Gastrocnemius medialis (tissue), 4 donors: ENCODE data around the gene KRTAP10-7. TPM values are rescaled to one million over a fixed set of nuclear protein-coding genes. Genes with fewer than 3 reads are reported as not detected.
"Not testable (repeated sequence)": the region's sequence is repeated elsewhere in the genome, so short reads cannot be mapped to it uniquely, and the experiment has no call there.

ENCODE experiments used
- ATAC-seq, 2 donors: fragments of 150-250 bp; one replicate each; pipeline ENCODE4 v1.9.1; 2016
- DNase-seq, 2 donors: peaks; one replicate each; pipeline ENCODE4 v3.0.0-alpha.2; 2019
- H3K27ac ChIP-seq, 4 donors: fragments of 200-600 bp; sonication (generic); 1 replicate in 1 of 4; 2 replicates in 3 of 4; pipeline ENCODE4 v1.5.1; 2016 to 2018; ENCODE audit warnings: mild to moderate bottlenecking in 2 of 4, moderate library complexity in 1 of 4
- H3K27me3 ChIP-seq, 3 donors: fragments of 200-600 bp; sonication (generic) in 2 of 3; 1 replicate in 1 of 3; 2 replicates in 2 of 3; pipeline versions ENCODE4 v1.5.1 to v1.6.0; 2016 to 2019; ENCODE audit warnings: mild to moderate bottlenecking in 1 of 3, moderate library complexity in 1 of 3
- H3K36me3 ChIP-seq, 2 donors: fragments of 200-600 bp; sonication (generic) in 1 of 2; one replicate each; pipeline ENCODE4 v1.5.1; 2017 to 2018
- H3K4me1 ChIP-seq, 2 donors: fragments of 200-600 bp; sonication (generic) in 1 of 2; one replicate each; pipeline ENCODE4 v1.5.1; 2016 to 2017; ENCODE audit warnings: mild to moderate bottlenecking in 2 of 2
- H3K4me3 ChIP-seq, 4 donors: fragments of 200-600 bp; sonication (generic) in 3 of 4; 1 replicate in 1 of 4; 2 replicates in 3 of 4; pipeline ENCODE4 v1.5.1; 2016 to 2019; ENCODE audit warnings: mild to moderate bottlenecking in 2 of 4
- H3K9me3 ChIP-seq, 3 donors: fragments of 200-600 bp; sonication (generic) in 2 of 3; 1 replicate in 1 of 3; 2 replicates in 2 of 3; pipeline ENCODE4 v1.5.1; 2016 to 2019
- POLR2A ChIP-seq, 2 donors: fragments of 450-650 bp; IDR thresholded peaks; one replicate each; pipeline ENCODE4 v1.6.1; 2017; ENCODE audit warnings: antibody characterized with exemption in 2 of 2, mild to moderate bottlenecking in 2 of 2, moderate library complexity in 2 of 2
- in situ Hi-C, 4 donors: fragments of 200-750 bp; cut with MboI; loops; one replicate each; pipeline versions ENCODE4 v1.15.0 to v1.8.0; 2017; ENCODE audit warnings: low sequenced_read_pairs in 4 of 4
- intact Hi-C: fragments of 100-400 bp; cut with DNase I; formaldehyde crosslinking; loops from one replicate; pipeline ENCODE4 v1.15.1; 2023; ENCODE audit warnings: low total_unique reads
- total RNA-seq, 4 donors: library from RNA; depleted of rRNA; stranded (reverse); fragments of >200 nt; gene quantifications; one replicate each; pipeline versions ENCODE4 v1.1.0 to v1.2.3, GENCODE V29; 2016
- TF ChIP-seq, protein P1 (sequence below), 5 experiments: fragments of 450-650 bp in 3 of 5; fragments of 200-600 bp in 2 of 5; sonication (generic) in 2 of 5; IDR thresholded peaks in 4 of 5; conservative IDR thresholded peaks in 1 of 5; 1 replicate in 4 of 5; 2 replicates in 1 of 5; pipeline ENCODE4 v1.5.1; 2016 to 2019; ENCODE audit warnings: antibody characterized with exemption in 5 of 5, mild to moderate bottlenecking in 3 of 5, moderate library complexity in 3 of 5

KRTAP10-7 gene
- total RNA-seq, 4 donors from 2014 or later, result not detected

DNA sequence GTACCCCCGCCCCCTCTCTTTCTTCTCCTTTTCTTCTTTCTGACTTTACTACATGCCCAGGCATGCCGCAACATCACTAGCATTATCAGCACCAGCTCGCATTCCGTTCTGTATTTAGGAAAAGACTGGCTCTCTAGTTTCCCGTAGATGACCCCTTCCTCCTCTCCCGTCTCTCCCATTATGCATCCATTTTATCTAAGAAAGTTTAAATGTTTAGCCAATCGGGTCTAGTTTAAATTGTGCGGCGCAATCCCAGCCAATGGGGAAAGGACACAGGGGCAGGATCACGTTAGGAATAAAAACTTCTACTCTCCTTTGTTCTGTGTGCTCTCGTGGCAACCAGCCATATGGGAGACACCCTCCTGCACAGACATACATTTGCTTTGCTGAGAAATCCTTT is 2.3 kb upstream of the KRTAP10-7 start:
- no peaks in the 10 kb centered on the region for H3K4me1 ChIP-seq
- intact Hi-C loops (no loop called here), in situ Hi-C loops (no loop called here)
- ATAC-seq (no peak), DNase-seq (no peak)
- H3K27me3 ChIP-seq, result peaks cover 30 to 49% (median 48%) of the 10 kb centered on the region in 3 donors
- H3K4me3 ChIP-seq, result no peak overlapping the region
- no peaks in the 10 kb centered on the region for H3K9me3 ChIP-seq
- H3K27ac ChIP-seq, result no peak overlapping the region
- H3K36me3 ChIP-seq, result no peaks in the 10 kb centered on the region
- TF ChIP-seq, protein P1, sequence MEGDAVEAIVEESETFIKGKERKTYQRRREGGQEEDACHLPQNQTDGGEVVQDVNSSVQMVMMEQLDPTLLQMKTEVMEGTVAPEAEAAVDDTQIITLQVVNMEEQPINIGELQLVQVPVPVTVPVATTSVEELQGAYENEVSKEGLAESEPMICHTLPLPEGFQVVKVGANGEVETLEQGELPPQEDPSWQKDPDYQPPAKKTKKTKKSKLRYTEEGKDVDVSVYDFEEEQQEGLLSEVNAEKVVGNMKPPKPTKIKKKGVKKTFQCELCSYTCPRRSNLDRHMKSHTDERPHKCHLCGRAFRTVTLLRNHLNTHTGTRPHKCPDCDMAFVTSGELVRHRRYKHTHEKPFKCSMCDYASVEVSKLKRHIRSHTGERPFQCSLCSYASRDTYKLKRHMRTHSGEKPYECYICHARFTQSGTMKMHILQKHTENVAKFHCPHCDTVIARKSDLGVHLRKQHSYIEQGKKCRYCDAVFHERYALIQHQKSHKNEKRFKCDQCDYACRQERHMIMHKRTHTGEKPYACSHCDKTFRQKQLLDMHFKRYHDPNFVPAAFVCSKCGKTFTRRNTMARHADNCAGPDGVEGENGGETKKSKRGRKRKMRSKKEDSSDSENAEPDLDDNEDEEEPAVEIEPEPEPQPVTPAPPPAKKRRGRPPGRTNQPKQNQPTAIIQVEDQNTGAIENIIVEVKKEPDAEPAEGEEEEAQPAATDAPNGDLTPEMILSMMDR (IDR thresholded peaks at IDR 0.05 in 4 of 5, conservative IDR thresholded peaks at IDR 0.05 in 1 of 5), result no peak
- TF ChIP-seq POLR2A (IDR thresholded peaks at IDR 0.05), result no peak

DNA sequence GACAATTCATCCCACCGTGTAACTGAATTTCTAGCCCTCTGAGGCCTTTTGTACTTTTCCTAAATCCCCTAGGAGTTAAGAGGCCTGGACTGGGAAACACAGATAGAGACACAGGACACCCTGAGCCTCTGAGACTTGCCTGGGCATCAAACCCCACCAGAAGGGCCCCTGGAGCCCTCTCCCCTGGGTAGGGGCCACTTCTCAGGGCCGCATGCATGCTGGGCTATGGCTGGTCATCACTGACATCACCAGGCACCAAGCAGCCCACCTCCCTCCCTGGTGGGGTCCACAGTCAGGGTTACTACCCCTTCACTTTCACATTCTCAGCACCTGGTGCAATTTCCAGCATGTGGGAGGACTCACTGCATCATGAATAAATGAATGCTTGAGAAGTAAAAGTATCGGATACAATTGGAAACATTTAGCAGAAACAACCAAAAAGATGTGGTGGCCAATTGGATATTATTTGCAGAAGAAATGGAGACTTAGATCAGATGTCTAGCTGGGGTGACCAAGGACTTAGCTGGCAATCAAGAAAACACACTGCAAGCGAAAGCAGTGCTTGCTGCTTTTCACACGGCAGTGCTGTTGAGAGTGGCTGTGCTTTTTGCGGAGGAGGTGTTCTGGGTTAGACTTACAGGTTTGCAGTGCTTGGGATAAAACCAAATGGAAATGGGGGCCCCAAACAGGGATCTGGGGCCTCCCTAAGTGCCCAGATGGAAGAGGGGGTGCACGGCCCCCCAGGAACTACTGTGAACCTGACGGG is 950 bp upstream of the KRTAP10-7 start:
- DNase-seq (no peak), ATAC-seq (no peak)
- Histone ChIP-seq H3K9me3 (no peaks in the 10 kb centered on the region), H3K27me3 (peaks cover 21 to 54% (median 49%) of the 10 kb centered on the region in 3 donors), H3K36me3 (no peaks in the 10 kb centered on the region), H3K4me1 (no peaks in the 10 kb centered on the region), H3K4me3 (no peak overlapping the region), H3K27ac (no peak overlapping the region)
- in situ Hi-C loops (no loop called here), intact Hi-C loops (no loop called here)
- TF ChIP-seq POLR2A (IDR thresholded peaks at IDR 0.05), result no peak
- TF ChIP-seq, protein P1 (IDR thresholded peaks at IDR 0.05 in 4 of 5, conservative IDR thresholded peaks at IDR 0.05 in 1 of 5), result no peak

DNA sequence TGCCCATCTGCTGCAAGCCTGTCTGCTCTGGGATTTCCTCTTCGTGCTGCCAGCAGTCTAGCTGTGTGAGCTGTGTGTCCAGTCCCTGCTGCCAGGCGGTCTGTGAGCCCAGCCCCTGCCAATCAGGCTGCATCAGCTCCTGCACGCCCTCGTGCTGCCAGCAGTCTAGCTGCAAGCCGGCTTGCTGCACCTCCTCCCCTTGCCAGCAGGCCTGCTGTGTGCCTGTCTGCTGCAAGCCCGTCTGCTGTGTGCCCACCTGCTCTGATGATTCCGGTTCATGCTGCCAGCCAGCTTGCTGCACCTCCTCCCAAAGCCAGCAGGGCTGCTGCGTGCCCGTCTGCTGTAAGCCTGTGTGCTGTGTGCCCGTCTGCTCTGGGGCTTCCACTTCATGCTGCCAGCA is 694 bp downstream of the KRTAP10-7 start:
- ATAC-seq, H3K36me3 ChIP-seq, H3K27ac ChIP-seq, H3K9me3 ChIP-seq, H3K4me1 ChIP-seq, intact Hi-C loops, in situ Hi-C loops, DNase-seq, H3K4me3 ChIP-seq: not testable (repeated sequence)
- peaks cover 18 to 49% (median 39%) of the 10 kb centered on the region in 3 donors for H3K27me3 ChIP-seq

DNA sequence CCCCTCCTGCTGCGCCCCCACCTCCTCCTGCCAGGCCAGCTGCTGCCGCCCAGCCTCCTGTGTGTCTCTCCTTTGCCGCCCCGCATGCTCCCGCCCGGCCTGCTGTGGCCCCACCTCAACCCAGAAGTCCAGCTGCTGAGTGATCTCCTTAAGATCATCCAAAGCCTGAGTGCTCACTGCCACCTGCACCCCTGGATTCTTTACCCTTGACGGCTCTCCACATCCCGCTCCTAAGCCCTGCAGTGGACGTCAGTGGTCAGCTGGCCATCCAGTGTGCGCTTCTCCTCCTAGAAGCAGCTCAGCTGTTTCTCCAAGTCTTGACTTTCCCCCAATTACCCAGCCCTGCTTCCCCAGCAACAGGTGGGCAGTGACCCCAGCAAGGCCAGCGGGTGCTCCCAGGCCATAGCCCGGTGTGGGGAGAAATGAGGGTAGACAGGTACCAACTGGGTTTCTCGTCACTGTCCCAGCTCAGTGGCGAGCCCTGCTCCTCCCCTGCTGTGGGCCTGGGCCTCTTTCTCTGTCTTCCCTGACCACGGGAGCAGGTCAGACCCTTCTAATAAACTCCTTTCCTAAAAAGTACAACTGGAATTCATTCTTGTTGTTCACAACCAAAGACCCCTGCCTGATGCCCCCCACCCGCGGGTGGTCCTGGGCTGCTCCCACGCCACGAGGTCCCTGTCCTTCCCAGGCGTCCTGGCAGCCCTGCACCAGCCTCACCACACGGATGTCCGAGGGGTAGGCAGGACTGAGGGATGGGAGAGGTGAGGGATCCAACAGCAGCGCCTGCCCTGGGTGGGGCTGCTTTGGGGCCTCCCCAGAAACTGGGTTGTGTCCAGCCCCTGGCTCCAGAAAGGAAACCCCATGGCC is 1.4 kb downstream of the KRTAP10-7 start:
- in situ Hi-C loops, result no loop called here
- no peak for TF ChIP-seq POLR2A (IDR thresholded peaks at IDR 0.05)
- TF ChIP-seq, protein P1 (IDR thresholded peaks at IDR 0.05 in 4 of 5, conservative IDR thresholded peaks at IDR 0.05 in 1 of 5), result no peak

DNA sequence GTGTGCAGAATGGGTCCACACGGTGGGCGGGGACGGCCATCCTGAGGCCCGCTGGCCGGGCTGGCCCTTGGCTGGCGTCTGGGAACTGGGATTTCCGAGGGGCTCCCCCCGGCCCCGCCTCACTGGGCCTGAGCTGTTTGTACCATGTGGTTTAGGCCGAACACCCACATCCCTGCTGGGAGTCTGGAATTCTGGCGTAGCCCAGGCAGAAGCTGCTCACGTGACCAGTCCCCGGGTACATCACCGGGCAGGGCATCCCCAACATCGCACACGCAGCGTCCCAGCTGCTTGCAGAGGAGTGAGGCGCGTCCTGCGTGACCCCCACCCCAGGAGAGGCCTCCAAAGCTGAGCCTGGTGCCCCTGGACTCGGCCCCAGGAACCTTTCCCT is 2.1 kb downstream of the KRTAP10-7 start:
- H3K36me3 ChIP-seq, result no peaks in the 10 kb centered on the region
- H3K9me3 ChIP-seq, result no peaks in the 10 kb centered on the region
- TF ChIP-seq, protein P1 (IDR thresholded peaks at IDR 0.05 in 4 of 5, conservative IDR thresholded peaks at IDR 0.05 in 1 of 5), result no peak
- TF ChIP-seq POLR2A (IDR thresholded peaks at IDR 0.05), result no peak
- intact Hi-C loops, result no loop called here
- no peak overlapping the region for H3K27ac ChIP-seq
- H3K4me3 ChIP-seq, result no peak overlapping the region
- H3K4me1 ChIP-seq, result no peaks in the 10 kb centered on the region
- H3K27me3 ChIP-seq, result peaks cover 18 to 45% (median 31%) of the 10 kb centered on the region in 3 donors
- DNase-seq, result no peak
- in situ Hi-C loops, result no loop called here
- no peak for ATAC-seq

More for the DNA sequence above, 1.4 kb downstream of the KRTAP10-7 start:
- Histone ChIP-seq H3K4me3 (no peak overlapping the region), H3K4me1 (no peaks in the 10 kb centered on the region), H3K27me3 (peaks cover 18 to 45% (median 36%) of the 10 kb centered on the region in 3 donors), H3K36me3 (no peaks in the 10 kb centered on the region), H3K9me3 (no peaks in the 10 kb centered on the region), H3K27ac (no peak overlapping the region)
- no peak for ATAC-seq
- intact Hi-C loops, result no loop called here
- DNase-seq, result no peak
